Hepatocyte (in vitro differentiated cells): ENCODE measurements around the gene DSE.

ENCODE experiments used
- EZH2 ChIP-seq: fragments of 200-600 bp; sonication (generic); IDR thresholded peaks from 2 replicates; pipeline ENCODE4 v1.6.1; 2016; ENCODE audit warnings: antibody characterized with exemption, mild to moderate bottlenecking, borderline replicate concordance
- EZH2phosphoT487 ChIP-seq: fragments of 200-600 bp; sonication (generic); IDR thresholded peaks from one replicate; pipeline ENCODE4 v1.6.1; 2018; ENCODE audit warnings: antibody characterized with exemption, mild to moderate bottlenecking, low read depth, moderate library complexity; ENCODE audit not compliant: unreplicated experiment, severe bottlenecking
- TF ChIP-seq, protein P1 (sequence below): fragments of 200-600 bp; sonication (generic); IDR thresholded peaks from 2 replicates; pipeline ENCODE4 v1.5.1; 2016; ENCODE audit warnings: antibody characterized with exemption, mild to moderate bottlenecking; ENCODE audit not compliant: poor library complexity

- TF ChIP-seq, protein P1, sequence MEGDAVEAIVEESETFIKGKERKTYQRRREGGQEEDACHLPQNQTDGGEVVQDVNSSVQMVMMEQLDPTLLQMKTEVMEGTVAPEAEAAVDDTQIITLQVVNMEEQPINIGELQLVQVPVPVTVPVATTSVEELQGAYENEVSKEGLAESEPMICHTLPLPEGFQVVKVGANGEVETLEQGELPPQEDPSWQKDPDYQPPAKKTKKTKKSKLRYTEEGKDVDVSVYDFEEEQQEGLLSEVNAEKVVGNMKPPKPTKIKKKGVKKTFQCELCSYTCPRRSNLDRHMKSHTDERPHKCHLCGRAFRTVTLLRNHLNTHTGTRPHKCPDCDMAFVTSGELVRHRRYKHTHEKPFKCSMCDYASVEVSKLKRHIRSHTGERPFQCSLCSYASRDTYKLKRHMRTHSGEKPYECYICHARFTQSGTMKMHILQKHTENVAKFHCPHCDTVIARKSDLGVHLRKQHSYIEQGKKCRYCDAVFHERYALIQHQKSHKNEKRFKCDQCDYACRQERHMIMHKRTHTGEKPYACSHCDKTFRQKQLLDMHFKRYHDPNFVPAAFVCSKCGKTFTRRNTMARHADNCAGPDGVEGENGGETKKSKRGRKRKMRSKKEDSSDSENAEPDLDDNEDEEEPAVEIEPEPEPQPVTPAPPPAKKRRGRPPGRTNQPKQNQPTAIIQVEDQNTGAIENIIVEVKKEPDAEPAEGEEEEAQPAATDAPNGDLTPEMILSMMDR: no peak
- TF ChIP-seq EZH2 (no peak), EZH2phosphoT487 (no peak)
Observed at GRCh38 chr6:116430860-116431259, 60.1 kb downstream of the DSE start.
